ENCODE measurements around the gene PACS2.
"Not testable (repeated sequence)": the region's sequence is repeated elsewhere in the genome, so short reads cannot be mapped to it uniquely, and the experiment has no call there.

The PACS2 gene

DNA sequence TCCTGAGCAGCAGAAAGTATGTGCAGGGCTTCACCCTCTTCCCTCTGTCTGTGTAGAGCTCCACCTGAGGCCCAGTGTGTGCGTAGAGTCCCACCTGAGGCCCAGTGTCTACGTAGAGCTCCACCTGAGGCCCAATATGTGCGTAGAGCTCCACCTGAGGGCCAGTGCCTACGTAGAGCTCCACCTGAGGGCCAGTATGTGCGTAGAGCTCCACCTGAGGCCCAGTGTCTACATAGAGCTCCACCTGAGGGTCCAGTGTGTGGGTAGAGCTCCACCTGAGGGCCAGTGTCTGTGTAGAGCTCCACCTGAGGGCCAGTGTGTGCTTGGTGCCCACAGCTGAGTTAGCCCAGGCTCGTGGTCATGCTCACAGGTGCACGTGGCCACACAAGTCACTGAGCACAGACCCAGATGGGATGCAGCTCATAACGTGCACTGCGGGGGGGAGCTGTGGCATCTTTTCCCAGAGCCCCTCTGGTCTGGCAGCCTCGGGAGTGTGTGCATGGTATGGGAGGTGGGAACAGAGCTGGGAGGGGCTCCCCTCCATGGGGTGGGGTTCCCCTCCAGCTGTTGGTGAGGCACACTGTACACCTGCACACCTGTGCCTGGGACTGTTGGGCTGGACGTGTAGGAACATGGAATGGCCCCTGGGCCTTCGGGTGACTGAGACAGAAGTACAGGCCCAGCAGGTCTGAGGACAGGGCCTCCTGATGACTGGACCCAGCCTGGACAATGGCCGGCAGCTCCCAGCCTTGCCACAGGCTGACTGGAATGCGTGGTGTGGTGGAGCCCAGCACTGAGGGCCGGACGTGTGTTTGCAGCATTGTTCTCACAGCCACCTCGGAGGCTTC, 20.1 kb downstream of the PACS2 start:
- DNase-seq, result no peak

- not testable (repeated sequence) for DNase-seq
These were observed 20.6 kb downstream of the PACS2 start for GRCh38 chr14:105335231-105335542.

DNA sequence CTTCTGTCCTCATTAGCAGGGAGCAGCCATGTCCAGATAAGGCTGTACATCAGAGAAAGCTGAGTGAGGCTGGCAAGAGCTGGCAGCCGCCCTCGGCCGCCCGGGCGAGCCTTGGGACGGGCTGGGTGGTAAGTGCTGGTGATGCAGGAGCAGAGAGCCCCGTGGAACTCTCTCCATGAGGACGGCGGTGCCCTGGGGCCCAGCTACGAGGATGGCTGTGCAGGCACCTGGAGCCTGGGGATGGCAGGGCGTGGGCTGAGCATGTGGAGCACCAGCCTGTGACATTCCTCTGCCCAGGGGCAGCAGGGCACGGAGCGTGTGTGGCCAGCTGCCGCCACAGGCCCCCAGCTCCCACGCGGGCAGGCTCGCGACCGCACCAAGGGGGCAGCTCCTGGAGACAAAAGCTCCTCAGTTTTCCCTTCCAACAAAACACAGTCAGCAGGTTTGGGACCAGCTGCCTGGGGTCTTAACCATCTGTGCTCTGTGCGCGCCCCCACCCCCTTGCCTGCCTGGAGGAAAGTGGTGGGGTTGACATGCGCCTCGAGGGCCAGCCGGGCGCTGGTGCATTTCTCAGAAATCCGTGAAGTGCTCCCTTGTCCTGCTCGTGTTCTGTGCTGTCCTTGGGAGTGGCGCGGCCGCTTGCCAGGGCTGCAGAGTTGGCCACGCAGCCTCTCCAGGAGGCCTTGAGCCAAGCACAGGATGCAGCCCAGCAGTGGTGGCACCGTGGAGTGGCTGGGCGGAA, 21.4 kb downstream of the PACS2 start:
- no peak for DNase-seq

DNA sequence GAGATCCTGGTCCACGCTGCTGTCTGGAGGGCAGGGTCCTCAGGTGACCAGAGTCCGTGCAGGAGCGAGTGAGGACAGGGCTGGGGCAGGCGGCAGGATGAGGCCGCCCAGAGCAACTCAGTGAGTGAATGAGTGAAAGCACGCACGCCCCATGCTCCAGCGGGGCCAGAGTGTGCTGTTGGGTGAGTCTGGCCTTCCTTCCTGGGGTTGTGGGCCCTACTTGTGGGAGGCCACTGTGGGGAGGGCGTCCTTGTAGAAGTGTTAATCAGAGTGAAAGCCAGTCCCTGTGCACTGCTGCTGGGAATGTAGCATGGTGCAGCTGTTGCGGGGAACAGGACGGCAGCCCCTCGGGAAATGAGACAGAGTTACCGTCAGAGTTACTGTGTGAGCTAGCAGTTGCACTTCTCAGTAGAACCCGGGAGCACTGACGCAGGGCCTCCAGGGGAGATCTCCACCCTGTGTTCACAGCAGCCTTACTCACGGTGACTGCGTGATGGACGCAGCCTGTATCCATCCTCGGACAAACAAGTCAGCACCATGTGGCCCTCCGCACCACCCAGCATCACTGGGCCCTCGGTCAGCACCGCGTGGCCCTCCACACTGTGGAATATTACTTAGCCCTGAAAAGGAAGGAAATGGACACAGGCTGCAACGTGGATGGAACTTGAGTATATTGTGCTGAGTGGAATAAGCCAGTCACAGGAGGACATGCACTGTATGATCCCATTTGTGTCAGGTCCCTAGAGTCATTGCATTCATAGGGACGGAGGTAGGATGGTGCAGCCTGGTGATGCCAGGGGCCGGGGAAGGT, 22.1 kb downstream of the PACS2 start:
- no peak for DNase-seq

GRCh38 chr14:105337433-105337832, 22.9 kb downstream of the PACS2 start:
- no peak for DNase-seq

- no peak for DNase-seq
These were observed 23.6 kb downstream of the PACS2 start for GRCh38 chr14:105337966-105338741.

DNA sequence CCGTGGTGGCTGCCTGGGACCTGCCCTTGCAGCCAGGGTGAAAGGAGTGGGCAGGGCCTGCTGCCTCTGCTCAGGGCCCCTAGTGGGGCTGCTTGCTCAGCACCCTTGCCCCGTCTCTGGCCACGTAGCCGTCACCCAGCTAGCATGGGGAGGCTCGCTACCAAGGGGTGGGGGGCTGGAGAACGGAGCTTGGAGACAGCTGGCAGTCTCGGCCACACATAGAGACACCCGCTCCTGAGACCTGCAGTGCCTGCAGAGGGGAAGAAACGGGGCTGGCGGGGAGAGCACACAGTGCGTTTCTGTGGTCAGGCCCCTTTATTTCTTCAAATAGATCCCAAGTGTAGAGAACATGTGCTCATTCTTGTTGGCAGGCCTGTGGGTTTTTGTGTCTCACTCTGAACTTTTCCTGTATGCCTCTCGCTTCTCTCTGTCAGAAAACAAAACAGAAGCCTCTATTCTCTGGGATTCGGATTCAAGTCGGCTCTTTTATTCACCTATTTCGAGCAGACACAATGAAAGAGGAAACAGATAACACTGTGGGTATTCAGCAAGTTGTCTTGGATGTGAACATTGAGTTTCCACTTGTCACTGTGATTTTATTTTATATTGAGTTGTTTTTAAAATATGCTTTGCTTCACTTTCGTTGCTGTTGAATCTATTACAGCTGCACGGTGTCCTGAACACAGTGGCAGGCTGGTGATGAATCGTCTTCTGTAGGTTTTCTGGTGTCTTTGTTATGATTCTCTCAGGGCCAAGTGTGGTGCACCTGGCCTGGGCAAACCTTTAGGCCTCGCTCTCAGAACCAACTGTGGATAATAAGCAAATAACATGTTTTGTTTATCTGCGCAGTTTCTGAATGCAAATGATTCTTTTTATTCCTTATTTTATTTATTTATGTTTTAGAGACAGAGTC, 26.5 kb downstream of the PACS2 start:
- DNase-seq, result no peak

- no peak for DNase-seq
These were observed 28.6 kb downstream of the PACS2 start for GRCh38 chr14:105343194-105343593.

GRCh38 chr14:105346200-105346533, 31.6 kb downstream of the PACS2 start:
- DNase-seq, result no peak

DNA sequence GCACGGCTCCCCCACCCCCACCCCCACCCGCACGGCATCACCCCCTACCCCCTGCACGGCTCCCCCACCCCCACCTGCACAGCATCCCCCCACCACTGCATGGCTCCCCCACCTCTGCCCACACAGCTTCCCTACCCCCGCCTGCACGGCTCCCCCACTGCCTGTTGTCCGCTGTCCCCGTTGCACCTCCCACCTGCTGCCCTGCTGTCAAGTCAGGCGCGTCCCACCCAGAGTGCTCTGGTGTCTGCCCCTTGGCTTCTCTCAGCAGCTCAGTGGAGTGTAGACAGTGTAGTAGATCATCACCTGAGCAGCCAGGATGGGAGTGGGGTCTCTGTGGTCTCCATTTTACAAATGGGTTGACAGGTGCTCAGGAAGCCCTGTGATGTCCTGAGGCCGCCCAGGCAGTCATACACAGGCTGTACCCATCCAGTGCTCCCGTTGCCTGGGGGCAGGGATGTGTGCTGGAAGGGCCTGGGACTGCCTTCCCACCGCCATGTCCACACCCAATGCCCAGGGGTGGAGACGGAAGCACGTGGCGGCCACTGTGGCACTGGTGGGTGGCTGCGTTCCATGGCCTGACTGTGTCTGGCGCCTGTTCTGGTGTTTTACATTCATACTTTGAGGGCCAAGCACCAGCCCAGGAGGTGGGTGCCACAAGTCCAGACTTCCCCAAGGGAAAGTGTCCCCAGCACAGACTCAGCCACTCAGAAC, 32.5 kb downstream of the PACS2 start:
- DNase-seq, result no peak

DNA sequence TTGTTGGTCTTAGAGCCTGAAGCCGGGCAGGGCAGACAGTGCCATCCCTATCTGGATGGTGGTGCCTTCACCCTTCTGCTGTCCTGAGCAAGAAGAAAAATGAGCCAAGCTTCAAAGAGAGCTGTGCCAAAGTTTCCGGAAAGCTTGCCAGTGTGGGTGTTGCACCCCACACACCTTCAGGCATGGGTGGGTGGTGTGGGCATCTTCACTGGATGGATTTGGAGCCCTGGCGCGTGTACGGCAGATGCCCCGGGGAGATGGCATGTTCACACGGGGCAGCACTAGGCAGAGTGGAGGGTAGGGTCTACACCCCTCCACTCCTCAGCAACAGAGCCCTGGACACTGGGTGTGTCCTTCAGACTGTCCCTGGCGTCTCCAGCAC, 33.0 kb downstream of the PACS2 start:
- no peak for DNase-seq

GRCh38 chr14:105348169-105348944, 33.8 kb downstream of the PACS2 start:
- DNase-seq, result no peak

DNA sequence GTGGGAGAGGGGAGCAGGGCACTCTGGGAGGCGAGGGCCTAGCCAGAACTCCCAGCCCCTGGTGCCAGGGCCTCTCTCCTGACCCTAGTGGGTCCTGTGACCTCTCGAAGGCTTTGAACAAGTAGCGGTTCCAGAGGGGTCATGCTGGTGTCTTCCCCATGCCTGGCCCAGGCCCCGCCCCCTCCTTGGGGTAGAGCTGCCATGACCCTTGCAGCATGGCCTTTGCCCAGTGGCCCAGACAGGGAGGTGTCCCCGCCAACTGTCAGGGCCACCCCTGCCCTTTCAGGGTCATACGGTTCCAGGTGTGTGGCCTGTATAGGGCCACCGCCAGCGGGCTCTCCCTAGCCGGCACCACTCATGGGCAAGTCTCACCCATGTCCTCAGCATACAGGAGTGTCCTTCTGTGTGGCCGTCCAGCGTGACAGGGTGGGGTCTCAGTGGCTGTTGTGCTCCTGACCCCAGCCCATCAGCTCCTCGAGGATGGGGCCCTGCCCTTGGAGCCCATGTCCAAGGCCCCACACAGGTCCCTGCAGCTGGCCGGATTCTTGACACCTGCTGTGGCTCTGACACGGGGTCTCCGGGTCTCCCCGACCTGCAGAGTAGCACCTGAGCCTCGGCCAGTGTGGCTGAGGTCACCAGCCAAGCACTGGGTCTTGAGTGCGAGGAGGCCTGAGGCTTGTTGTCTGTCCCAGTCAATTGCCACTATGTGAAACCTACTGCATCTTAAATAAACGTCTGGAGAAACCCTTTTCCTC, 34.6 kb downstream of the PACS2 start:
- no peak for DNase-seq

GRCh38 chr14:105349992-105350391, 35.4 kb downstream of the PACS2 start:
- DNase-seq, result no peak

DNA sequence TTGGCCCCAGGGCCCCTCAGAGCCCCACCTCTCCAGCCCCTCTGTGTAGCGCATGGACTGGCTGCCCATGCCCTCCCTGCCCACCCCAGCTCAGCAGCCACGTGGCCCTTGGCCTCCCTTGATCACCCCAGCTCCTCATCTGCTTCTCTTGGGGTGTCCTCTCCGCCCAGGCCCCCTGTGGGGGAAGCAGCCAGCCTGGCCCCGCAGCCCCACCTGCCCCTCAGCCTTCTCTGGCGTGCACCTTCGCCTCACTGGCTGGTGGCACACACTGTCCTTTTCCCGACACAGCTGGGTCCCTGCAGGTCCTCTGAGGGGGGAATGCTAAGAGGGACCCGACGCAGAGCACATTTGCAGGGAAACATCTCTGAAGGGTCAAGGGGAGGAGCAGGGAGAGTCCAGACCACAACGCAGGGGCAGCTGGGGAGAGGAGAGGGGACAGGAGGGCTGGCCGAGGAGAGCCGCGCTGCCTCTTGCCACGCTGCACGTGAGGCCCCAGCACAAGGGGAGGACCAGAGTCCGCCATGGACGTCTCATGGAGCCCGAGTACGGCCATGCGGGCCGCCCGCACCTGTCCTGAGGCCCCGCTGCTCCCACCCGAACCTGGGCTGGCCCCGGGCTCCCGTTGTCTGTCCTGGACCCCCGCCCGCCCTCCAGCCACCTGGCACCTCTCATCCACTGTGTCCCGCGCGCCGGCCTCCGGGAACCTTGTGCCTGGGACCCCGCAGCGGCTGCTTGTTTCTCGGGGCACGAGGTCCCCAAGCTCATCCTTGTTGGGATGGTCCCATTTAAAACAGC, 36.1 kb downstream of the PACS2 start:
- no peak for DNase-seq

- DNase-seq, result no peak
These were observed 36.9 kb downstream of the PACS2 start for GRCh38 chr14:105351410-105351809.

DNA sequence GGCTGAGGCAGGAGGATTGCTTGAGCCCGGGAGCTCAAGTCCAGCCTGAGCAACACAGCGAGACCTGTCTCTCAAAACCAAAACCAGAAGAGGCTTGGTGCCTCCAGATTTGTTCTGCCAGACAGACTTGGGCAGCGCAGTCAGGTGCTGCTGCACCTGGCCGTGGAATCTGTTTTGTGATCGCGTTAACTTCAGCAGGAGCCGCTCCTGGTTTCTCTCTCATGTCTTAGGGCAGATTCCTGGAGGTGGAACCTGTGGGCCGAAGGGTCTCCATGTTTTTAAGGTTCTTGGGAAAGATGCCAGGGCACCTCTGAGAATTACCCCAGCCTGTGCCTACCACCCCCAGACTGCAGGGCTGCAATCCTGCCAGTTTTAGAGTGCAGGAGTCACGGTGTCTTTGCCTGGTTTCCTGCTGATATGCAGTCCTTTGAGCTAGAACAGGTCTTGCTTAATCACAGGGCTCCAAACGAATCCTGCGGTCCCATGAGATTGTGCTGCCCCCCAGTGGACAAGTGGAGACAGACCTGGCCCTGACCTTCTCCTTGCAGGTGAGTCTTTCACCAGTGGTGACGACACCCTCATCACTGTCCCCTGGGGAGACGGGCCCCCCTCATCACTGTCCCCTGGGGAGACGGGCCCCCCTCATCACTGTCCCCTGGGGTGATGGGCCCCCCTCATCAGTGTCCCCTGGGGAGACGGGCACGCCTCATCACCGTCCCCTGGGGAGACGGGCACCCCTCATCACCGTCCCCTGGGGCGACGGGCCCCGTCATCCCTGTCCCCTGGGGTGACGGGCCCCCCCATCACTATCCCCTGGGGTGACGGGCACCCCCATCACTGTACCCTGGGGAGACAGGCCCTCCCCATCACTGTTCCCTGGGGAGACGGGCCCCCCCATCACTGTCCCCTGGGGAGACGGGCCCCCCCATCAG, 37.6 kb downstream of the PACS2 start:
- peak; percentile 55 for DNase-seq

DNA sequence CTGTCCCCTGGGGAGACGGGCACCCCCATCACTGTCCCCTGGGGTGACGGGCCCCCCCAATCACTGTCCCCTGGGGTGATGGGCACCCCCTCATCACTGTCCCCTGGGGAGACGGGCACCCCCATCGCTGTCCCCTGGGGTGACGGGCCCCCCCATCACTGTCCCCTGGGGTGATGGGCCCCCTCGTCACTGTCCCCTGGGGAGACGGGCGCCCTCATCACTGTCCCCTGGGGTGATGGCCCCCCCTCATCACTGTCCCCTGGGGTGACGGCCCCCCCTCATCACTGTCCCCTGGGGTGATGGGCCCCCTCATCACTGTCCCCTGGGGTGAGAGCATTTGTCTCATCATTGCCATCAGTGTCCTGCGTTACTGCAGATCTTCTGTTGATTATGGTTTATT, 38.6 kb downstream of the PACS2 start:
- DNase-seq, result no peak

Data from NK-92 treated with Interleukin-12 subunit alpha and Interleukin-12 subunit beta, amount 100 ng/mL, for 24 hours (cell line).